ENCODE data around the gene CNOT2.

DNA sequence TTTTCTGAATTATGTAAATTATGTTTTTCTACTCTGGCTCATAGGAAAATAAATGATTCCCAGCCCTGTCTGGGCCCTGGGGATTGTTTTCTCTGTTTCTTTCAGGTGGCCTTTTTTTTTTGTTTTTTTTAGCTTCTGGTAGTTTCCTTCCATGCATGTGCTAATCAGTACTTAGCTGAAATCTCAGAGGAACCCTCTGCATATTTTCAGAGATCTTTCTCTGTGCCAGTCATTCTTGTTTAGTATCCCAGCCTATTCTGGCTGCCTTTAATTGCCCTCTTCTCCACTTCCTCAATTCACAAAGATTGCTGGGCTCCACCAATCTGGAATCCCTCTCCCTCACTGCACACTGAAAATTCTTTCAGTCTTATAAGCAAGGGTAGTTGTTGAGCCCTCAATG lies 46.9 kb downstream of the CNOT2 start:
- TF ChIP-seq, protein P1, sequence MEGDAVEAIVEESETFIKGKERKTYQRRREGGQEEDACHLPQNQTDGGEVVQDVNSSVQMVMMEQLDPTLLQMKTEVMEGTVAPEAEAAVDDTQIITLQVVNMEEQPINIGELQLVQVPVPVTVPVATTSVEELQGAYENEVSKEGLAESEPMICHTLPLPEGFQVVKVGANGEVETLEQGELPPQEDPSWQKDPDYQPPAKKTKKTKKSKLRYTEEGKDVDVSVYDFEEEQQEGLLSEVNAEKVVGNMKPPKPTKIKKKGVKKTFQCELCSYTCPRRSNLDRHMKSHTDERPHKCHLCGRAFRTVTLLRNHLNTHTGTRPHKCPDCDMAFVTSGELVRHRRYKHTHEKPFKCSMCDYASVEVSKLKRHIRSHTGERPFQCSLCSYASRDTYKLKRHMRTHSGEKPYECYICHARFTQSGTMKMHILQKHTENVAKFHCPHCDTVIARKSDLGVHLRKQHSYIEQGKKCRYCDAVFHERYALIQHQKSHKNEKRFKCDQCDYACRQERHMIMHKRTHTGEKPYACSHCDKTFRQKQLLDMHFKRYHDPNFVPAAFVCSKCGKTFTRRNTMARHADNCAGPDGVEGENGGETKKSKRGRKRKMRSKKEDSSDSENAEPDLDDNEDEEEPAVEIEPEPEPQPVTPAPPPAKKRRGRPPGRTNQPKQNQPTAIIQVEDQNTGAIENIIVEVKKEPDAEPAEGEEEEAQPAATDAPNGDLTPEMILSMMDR (IDR thresholded peaks at IDR 0.05) = no peak
- TF ChIP-seq EP300 (IDR thresholded peaks at IDR 0.05) = no peak

All from upper lobe of left lung (tissue), 4 donors.